HG03520 (cell line): ENCODE results near the gene CDH20.
"Not testable (repeated sequence)": the region's sequence is repeated elsewhere in the genome, so short reads cannot be mapped to it uniquely, and the experiment has no call there.

Source experiments
- ATAC-seq: cut with Tn5 transposase; IDR thresholded peaks from one replicate; pipeline ENCODE4 v1.9.1; 2021; ENCODE audit warnings: mild to moderate bottlenecking, moderate library complexity; ENCODE audit not compliant: unreplicated experiment

CDH20 gene

GRCh38 chr18:61340148-61340547, 6.9 kb downstream of the CDH20 start:
- ATAC-seq: no peak

- ATAC-seq: no peak
These were observed 15.0 kb downstream of the CDH20 start for GRCh38 chr18:61348230-61348629.

- no peak for ATAC-seq
These were observed 17.3 kb downstream of the CDH20 start for GRCh38 chr18:61350578-61350977.

GRCh38 chr18:61352059-61352458, 18.8 kb downstream of the CDH20 start:
- no peak for ATAC-seq

- ATAC-seq: no peak
These were observed 19.4 kb downstream of the CDH20 start for GRCh38 chr18:61352611-61353010.

- ATAC-seq: peak; percentile 96
These were observed 27.5 kb downstream of the CDH20 start for GRCh38 chr18:61360404-61361383.

- ATAC-seq: no peak
These were observed 29.3 kb downstream of the CDH20 start for GRCh38 chr18:61362511-61362910.

GRCh38 chr18:61364953-61365352, 31.7 kb downstream of the CDH20 start:
- no peak for ATAC-seq

GRCh38 chr18:61368001-61368400, 34.8 kb downstream of the CDH20 start:
- no peak for ATAC-seq

GRCh38 chr18:61369671-61370070, 36.4 kb downstream of the CDH20 start:
- ATAC-seq: not testable (repeated sequence)

GRCh38 chr18:61371111-61371510, 37.9 kb downstream of the CDH20 start:
- no peak for ATAC-seq

GRCh38 chr18:61379827-61380226, 46.6 kb downstream of the CDH20 start:
- ATAC-seq: no peak

GRCh38 chr18:61388010-61388409, 54.8 kb downstream of the CDH20 start:
- ATAC-seq: no peak

GRCh38 chr18:61394983-61395382, 61.8 kb downstream of the CDH20 start:
- ATAC-seq: no peak

GRCh38 chr18:61397222-61397621, 64.0 kb downstream of the CDH20 start:
- no peak for ATAC-seq

- ATAC-seq: no peak
These were observed 65.9 kb downstream of the CDH20 start for GRCh38 chr18:61398961-61399705.

- no peak for ATAC-seq
These were observed 66.9 kb downstream of the CDH20 start for GRCh38 chr18:61400016-61400635.

- no peak for ATAC-seq
These were observed 67.5 kb downstream of the CDH20 start for GRCh38 chr18:61400716-61401115.

- ATAC-seq: no peak
These were observed 69.5 kb downstream of the CDH20 start for GRCh38 chr18:61402726-61403125.

GRCh38 chr18:61413396-61413795, 80.2 kb downstream of the CDH20 start:
- ATAC-seq: no peak

GRCh38 chr18:61414086-61414485, 80.9 kb downstream of the CDH20 start:
- no peak for ATAC-seq
